Placental pericyte (primary cell): ENCODE data around the gene CFAP300. TPM values are rescaled to one million over a fixed set of nuclear protein-coding genes. Genes with fewer than 3 reads are reported as not detected.

Experiments used
- small RNA-seq: library from RNA; depleted of rRNA; stranded (forward); fragments of <200 nt; gene quantifications from one replicate; pipeline ENCODE3, GENCODE V24; 2012; ENCODE audit warnings: low replicate concordance
- total RNA-seq: library from RNA; depleted of rRNA; stranded (reverse); fragments of >200 nt; gene quantifications from 2 replicates; pipeline ENCODE4 v1.2.3, GENCODE V29; 2012

CFAP300 gene
- 2.9 and 5.9 TPM in 2 replicates for total RNA-seq

DNA sequence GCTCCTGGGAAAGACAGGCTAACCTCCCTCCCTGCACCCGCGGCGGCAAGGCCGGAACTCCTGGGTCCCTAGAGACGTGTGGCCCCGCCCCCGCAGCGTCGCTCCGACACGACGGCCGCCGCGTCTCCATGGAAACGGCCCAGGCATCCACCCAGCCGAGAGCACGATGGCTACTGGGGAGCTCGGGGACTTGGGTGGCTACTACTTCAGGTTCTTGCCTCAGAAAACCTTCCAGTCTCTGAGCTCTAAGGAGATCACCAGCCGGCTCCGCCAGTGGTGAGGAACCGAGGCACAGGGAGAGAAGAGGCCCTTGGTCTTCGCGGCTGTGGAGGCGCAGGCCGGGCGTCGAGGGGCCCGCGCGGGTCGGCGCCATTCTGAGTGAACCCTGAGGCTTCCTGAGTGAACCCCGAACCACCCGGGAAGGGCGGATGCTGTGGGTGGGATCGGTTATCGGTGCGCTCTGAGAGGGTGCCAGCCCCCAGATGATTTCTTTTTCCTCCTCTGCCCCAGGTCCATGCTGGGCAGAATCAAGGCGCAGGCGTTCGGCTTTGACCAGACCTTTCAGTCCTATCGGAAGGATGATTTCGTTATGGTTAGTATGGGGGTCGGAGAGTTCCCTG, at the start of gene CFAP300:
TSS of gene CFAP300 (plus strand) at position 133 of the 620 bp plus-strand sequence. CDS start at position 167, 34 bp downstream.

DNA sequence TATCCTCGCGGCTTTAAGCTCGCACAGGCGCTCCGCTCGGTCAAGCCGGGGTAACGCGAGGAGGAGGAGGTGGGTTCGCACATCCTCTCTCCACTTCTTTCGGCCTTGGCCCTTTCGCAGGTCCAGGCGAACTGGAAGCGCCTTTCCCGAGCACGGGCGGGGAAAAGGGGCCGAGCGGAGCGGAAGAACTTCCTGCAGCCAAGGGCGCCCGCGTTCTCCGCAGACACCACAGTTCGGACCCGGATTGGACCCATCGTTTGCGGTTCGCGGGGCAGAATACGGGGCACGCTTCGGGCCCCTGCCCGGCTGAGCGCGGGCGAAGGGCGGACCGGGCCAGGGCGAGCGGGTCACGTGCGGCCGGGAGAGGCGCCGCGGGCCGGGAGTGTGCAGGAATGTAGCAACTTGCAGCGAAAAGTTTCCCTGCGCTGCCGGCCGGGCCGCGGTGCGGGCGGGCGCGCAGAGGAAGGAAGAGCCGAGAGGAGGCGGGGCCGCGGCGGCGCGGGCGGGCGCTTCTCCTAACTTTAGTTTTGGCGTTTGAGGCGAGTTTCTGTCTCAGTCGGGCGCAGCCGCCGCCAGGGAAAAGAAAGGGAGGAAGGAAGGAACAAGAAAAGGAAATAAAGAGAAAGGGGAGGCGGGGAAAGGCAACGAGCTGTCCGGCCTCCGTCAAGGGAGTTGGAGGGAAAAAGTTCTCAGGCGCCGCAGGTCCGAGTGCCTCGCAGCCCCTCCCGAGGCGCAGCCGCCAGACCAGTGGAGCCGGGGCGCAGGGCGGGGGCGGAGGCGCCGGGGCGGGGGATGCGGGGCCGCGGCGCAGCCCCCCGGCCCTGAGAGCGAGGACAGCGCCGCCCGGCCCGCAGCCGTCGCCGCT, 62.9 kb downstream of the CFAP300 start, which contains the start of gene YAP1:
TSS of gene YAP1 (plus strand) at position 552 of the 865 bp plus-strand sequence. CDS start 402 bp downstream, outside the sequence.

Small RNA genes within 50 kb of the gene (small RNA-seq; reads per million reads assigned to genes)
- not detected for gene RNA5SP535

Other genes with a start within 250 kb of the CFAP300 start
- gene CEP126, start 132.4 kb upstream of the CFAP300 start, total RNA-seq, result 0.66 and 0.72 TPM in 2 replicates
- gene ANGPTL5, start 130.9 kb upstream of the CFAP300 start, total RNA-seq, result not detected in 2 replicates
- 167 and 255 TPM in 2 replicates for gene YAP1, start 63.0 kb downstream of the CFAP300 start, total RNA-seq